Stimulated activated CD8-positive, alpha-beta memory T cell treated with anti-CD3 and anti-CD28 coated beads, Interleukin-7, amount 100 ng/mL, for 24 hours (primary cell): ENCODE data around the gene PIK3C2A.

Experiments used
- DNase-seq: peaks from one replicate; pipeline ENCODE4 v3.0.0-alpha.2; 2020; ENCODE audit warnings: low read depth

The PIK3C2A gene

GRCh38 chr11:17162376-17162775 is 45.4 kb downstream of the PIK3C2A start:
- no peak for DNase-seq

GRCh38 chr11:17161515-17161914 is 46.3 kb downstream of the PIK3C2A start:
- DNase-seq: no peak

- no peak for DNase-seq
Observed at GRCh38 chr11:17159441-17159840, 48.3 kb downstream of the PIK3C2A start.
